Measurements from ENCODE around the gene CCL28. TPM values are rescaled to one million over a fixed set of nuclear protein-coding genes. Genes with fewer than 3 reads are reported as not detected.

The CCL28 gene
- total RNA-seq, 1 experiment from 2014 or later = 2.2 TPM

DNA sequence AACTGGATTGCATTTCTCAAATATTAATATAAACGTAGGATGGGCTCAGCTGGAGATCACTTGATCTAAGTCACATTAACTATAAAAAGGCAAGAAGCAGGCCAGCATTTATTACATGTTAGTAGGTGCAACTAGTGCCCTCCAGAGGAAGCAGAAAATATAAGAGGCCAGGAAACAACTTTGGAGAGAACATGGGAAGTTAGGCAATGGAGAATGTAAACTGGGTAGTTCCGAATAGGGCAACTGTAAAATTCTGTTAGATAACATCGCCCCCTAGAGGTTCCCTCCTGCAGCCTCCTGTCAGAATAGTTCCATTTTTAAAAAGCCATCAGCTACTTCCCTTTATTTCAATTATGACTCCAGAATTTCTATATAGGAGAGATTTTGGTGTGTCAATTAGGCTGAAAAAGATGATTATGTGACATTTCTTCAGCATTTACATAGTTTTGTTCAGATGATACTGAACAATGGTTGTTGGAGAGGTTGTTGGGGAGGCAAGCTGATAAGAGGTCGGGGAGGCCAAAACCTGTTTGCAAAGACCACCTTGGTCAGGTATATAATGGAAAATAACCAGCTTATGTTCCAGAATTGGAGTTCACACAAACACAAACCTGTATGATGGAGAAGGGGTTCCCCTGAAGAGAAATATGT is 22.4 kb downstream of the CCL28 start:
- Histone ChIP-seq H3K4me1 (replicated peaks; ENCODE audit: insufficient read depth) (0 out of 2 replicates have a peak, but pooled peaks cover 5% of the 10 kb centered on the region), H3K27ac (no peak overlapping the region), H3K79me2 (ENCODE audit: low read depth) (no peaks in the 10 kb centered on the region), H3K4me3 (no peak overlapping the region), H3K9me2 (ENCODE audit: insufficient read depth) (no peaks in the 10 kb centered on the region), H3K27me3 (ENCODE audit: insufficient read depth, low read depth) (no peaks in the 10 kb centered on the region), H2AFZ (no peak overlapping the region), H3K36me3 (ENCODE audit: low read depth) (no peaks in the 10 kb centered on the region), H3F3A (ENCODE audit: insufficient read depth, low read depth) (0 out of 2 replicates have a peak, but pooled peaks cover 3% of the 10 kb centered on the region), H3K9me3 (ENCODE audit: insufficient read depth, low read depth) (no peaks in the 10 kb centered on the region), H3K4me2 (no peak overlapping the region), H4K20me1 (ENCODE audit: insufficient read depth) (no peaks in the 10 kb centered on the region)
- POLR2A ChIA-PET (ENCODE audit: unreplicated experiment) = interaction anchor here (0.5 to 0.8 kb wide), 4 partner anchors 94 to 578 kb away, joined by 4 to 22 read pairs (median 10); partner anchors contain the start of genes SELENOP and TMEM267
- TF ChIP-seq EZH2 (IDR thresholded peaks at IDR 0.05; ENCODE audit: low read depth) = no peak
- TF ChIP-seq, protein P1, sequence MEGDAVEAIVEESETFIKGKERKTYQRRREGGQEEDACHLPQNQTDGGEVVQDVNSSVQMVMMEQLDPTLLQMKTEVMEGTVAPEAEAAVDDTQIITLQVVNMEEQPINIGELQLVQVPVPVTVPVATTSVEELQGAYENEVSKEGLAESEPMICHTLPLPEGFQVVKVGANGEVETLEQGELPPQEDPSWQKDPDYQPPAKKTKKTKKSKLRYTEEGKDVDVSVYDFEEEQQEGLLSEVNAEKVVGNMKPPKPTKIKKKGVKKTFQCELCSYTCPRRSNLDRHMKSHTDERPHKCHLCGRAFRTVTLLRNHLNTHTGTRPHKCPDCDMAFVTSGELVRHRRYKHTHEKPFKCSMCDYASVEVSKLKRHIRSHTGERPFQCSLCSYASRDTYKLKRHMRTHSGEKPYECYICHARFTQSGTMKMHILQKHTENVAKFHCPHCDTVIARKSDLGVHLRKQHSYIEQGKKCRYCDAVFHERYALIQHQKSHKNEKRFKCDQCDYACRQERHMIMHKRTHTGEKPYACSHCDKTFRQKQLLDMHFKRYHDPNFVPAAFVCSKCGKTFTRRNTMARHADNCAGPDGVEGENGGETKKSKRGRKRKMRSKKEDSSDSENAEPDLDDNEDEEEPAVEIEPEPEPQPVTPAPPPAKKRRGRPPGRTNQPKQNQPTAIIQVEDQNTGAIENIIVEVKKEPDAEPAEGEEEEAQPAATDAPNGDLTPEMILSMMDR (conservative IDR thresholded peaks at IDR 0.05) = peak; percentile 99
- intact Hi-C loops (cut with micrococcal nuclease; ENCODE audit: unreplicated experiment) = loop anchor here (1.0 to 10.0 kb wide), 10 partner anchors 77 to 1515 kb away; partner anchors contain the start of genes ANXA2R, HMGCS1, NNT and OXCT1
- DNase-seq = peak; percentile 73 to 91
- CTCF ChIA-PET = interaction anchor here (0.7 to 1.8 kb wide), 15 partner anchors 10 to 481 kb away, joined by 3 to 53 read pairs (median 4); partner anchors contain the start of genes HMGCS1, TMEM267 and ZNF131
- no TSS peak for BruUV-seq (replicated peaks)

DNA sequence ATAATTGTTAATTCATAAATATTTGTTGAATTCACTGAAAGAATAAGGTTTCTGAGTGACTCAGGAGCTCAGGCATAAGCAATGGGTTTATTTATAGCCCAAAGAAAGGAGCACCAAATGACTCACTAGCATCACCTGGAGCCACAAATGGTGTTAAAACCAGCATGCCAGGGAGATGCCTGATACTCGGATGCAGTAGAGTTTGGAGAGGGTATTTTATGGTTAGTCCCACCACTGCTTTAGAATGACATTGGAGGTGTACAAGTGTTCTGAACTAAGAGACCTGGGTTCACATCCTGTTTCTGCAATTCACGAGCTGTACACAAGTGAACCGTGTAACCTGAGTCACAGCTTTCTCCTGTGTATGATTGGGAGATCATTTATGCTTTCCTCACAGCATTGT is 25.2 kb downstream of the CCL28 start:
- BruUV-seq (replicated peaks) = no TSS peak
- Histone ChIP-seq H3F3A (ENCODE audit: insufficient read depth, low read depth) (0 out of 2 replicates have a peak, but pooled peaks cover 3% of the 10 kb centered on the region), H3K9me3 (ENCODE audit: insufficient read depth, low read depth) (no peaks in the 10 kb centered on the region), H3K27me3 (ENCODE audit: insufficient read depth, low read depth) (no peaks in the 10 kb centered on the region), H2AFZ (no peak overlapping the region), H3K36me3 (ENCODE audit: low read depth) (no peaks in the 10 kb centered on the region), H3K4me2 (no peak overlapping the region), H3K4me3 (no peak overlapping the region), H3K27ac (no peak overlapping the region), H4K20me1 (ENCODE audit: insufficient read depth) (no peaks in the 10 kb centered on the region), H3K4me1 (replicated peaks; ENCODE audit: insufficient read depth) (0 out of 2 replicates have a peak, but pooled peaks cover 5% of the 10 kb centered on the region), H3K79me2 (ENCODE audit: low read depth) (no peaks in the 10 kb centered on the region), H3K9me2 (ENCODE audit: insufficient read depth) (no peaks in the 10 kb centered on the region)
- no peak for DNase-seq
- ChIA-PET CTCF (no interaction called here), POLR2A (ENCODE audit: unreplicated experiment) (interaction anchor here (0.6 to 0.7 kb wide), 3 partner anchors 96 to 512 kb away, joined by 3 to 5 read pairs (median 3); partner anchors contain the start of gene TMEM267)
- TF ChIP-seq, protein P1 (conservative IDR thresholded peaks at IDR 0.05) = no peak
- no peak for TF ChIP-seq EZH2 (IDR thresholded peaks at IDR 0.05; ENCODE audit: low read depth)
- intact Hi-C loops (cut with micrococcal nuclease; ENCODE audit: unreplicated experiment) = loop anchor here (10.0 kb wide), 1 partner anchor 1512 kb away; the partner anchor contains the start of gene OXCT1

DNA sequence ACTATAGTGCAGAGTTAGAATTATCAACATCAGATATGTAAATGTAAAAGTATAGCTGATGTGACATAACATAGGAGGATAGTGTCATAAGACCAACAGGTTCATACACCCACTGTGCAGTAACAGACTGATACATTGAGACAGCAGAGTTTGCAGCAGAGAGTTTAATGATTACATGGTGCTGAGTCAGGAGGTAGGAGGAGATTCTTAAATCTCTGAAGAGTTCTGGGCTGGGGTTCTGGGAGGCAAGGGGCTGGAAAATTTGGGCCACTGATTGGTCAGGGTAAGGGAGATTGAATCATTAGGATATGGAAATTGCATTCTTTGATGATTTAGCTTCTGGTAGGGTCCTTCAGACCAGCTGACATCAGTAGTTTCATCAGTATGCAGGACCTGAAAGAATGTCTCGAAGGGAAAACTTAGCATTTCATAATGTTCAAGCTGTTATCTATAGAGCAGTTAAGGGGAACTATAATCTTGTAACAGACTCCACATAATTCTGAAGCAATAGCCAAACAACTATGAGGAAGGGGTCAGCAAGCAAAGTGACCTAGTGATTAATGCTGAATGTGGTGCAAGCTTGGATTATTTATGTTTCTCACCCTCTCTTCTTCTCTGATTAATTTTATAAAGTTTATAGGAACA is 35.6 kb downstream of the CCL28 start:
- no peaks in the 10 kb centered on the region for H3K9me3 ChIP-seq (ENCODE audit: insufficient read depth, low read depth)
- no peaks in the 10 kb centered on the region for H3K9me2 ChIP-seq (ENCODE audit: insufficient read depth)
- DNase-seq = no peak
- TF ChIP-seq, protein P1 (conservative IDR thresholded peaks at IDR 0.05) = no peak
- no peak for TF ChIP-seq EZH2 (IDR thresholded peaks at IDR 0.05; ENCODE audit: low read depth)
- H3K36me3 ChIP-seq (ENCODE audit: low read depth) = no peaks in the 10 kb centered on the region
- ChIA-PET POLR2A (ENCODE audit: unreplicated experiment) (no interaction called here), CTCF (interaction anchor here (0.6 to 1.5 kb wide), 2 partner anchors 100 to 108 kb away, joined by 4 to 7 read pairs; no protein-coding TSS in a partner anchor)
- no peaks in the 10 kb centered on the region for H3K79me2 ChIP-seq (ENCODE audit: low read depth)
- no TSS peak for BruUV-seq (replicated peaks)
- H3K27ac ChIP-seq = no peak overlapping the region
- no peak overlapping the region for H2AFZ ChIP-seq
- H3K4me1 ChIP-seq (replicated peaks; ENCODE audit: insufficient read depth) = no peaks in the 10 kb centered on the region
- no peak overlapping the region for H3K4me2 ChIP-seq
- no peak overlapping the region for H3K4me3 ChIP-seq
- intact Hi-C loops (cut with micrococcal nuclease; ENCODE audit: unreplicated experiment) = no loop called here
- H3F3A ChIP-seq (ENCODE audit: insufficient read depth, low read depth) = no peaks in the 10 kb centered on the region
- H4K20me1 ChIP-seq (ENCODE audit: insufficient read depth) = no peaks in the 10 kb centered on the region
- no peaks in the 10 kb centered on the region for H3K27me3 ChIP-seq (ENCODE audit: insufficient read depth, low read depth)
